IMR-90 (cell line): Measurements from ENCODE around the gene MYD88. TPM values are rescaled to one million over a fixed set of nuclear protein-coding genes. Genes with fewer than 3 reads are reported as not detected.

Experiments used
- ATAC-seq: fragments of 200-7000 bp; cut with Tn5 transposase; 2 replicates; pipeline ENCODE4 v1.9.1; 2020; ENCODE audit warnings: low read depth, mild to moderate bottlenecking, moderate library complexity
- BruUV-seq: library from RNA; stranded (reverse); fragments of 400-500 nt; replicated peaks from 2 replicates; lab custom pipeline; 2021; lab: Mats Ljungman, UMichigan
- CTCF ChIA-PET: fragments of 300-600 bp; formaldehyde crosslinking; extraction: SDS; loops from one replicate; lab custom pipeline; 2021; ENCODE audit warnings: antibody characterized with exemption; lab: Yijun Ruan, JAX
- POLR2A ChIA-PET: fragments of 300-600 bp; sonication (Branson Sonifier 250); formaldehyde crosslinking; loops from one replicate; lab custom pipeline; 2022; ENCODE audit warnings: antibody characterized with exemption; ENCODE audit not compliant: unreplicated experiment; lab: Charles Lee
- DNase-seq: peaks from one replicate; pipeline ENCODE4 v3.0.0; 2013
- H2AFZ ChIP-seq: replicated peaks from 2 replicates; pipeline ENCODE3; 2013; ENCODE audit warnings: low read length, mild to moderate bottlenecking; ENCODE audit not compliant: poor library complexity
- H2AK5ac ChIP-seq: 2 replicates; pipeline ENCODE4 v1.6.1; 2013; ENCODE audit warnings: low read depth, low read length, inconsistent platforms
- H2AK9ac ChIP-seq: replicated peaks from 2 replicates; pipeline ENCODE3; 2013; ENCODE audit warnings: mild to moderate bottlenecking, low read depth, low read length, moderate library complexity; ENCODE audit not compliant: poor library complexity
- H2BK120ac ChIP-seq: 2 replicates; pipeline ENCODE4 v1.6.1; 2013; ENCODE audit warnings: low read depth, low read length, inconsistent platforms
- H2BK15ac ChIP-seq: 3 replicates; pipeline ENCODE4 v1.6.1; 2013; ENCODE audit warnings: low read depth, low read length, inconsistent platforms
- H2BK20ac ChIP-seq: 2 replicates; pipeline ENCODE4 v1.6.1; 2013; ENCODE audit warnings: low read depth, mild to moderate bottlenecking, inconsistent platforms, low read length, moderate library complexity
- H2BK5ac ChIP-seq: 2 replicates; pipeline ENCODE4 v1.6.1; 2013; ENCODE audit warnings: mild to moderate bottlenecking, low read depth, low read length, inconsistent platforms; ENCODE audit not compliant: poor library complexity, severe bottlenecking
- H3K14ac ChIP-seq: replicated peaks from 2 replicates; pipeline ENCODE4 v1.6.1; 2013; ENCODE audit warnings: low read depth, low read length, inconsistent platforms
- H3K18ac ChIP-seq: 2 replicates; pipeline ENCODE4 v1.6.1; 2013; ENCODE audit warnings: low read depth, low read length, control low read depth
- H3K23ac ChIP-seq: 2 replicates; pipeline ENCODE4 v1.6.1; 2013; ENCODE audit warnings: low read depth, low read length, inconsistent platforms
- H3K27ac ChIP-seq: 2 replicates; pipeline ENCODE4 v1.5.1; 2013; ENCODE audit warnings: mild to moderate bottlenecking, control low read depth, low read length; ENCODE audit not compliant: insufficient read depth
- H3K27me3 ChIP-seq: 2 replicates; pipeline ENCODE4 v1.6.1; 2013; ENCODE audit warnings: low read length; ENCODE audit not compliant: control insufficient read depth, insufficient read depth
- H3K36me3 ChIP-seq: 2 replicates; pipeline ENCODE4 v1.6.1; 2013; ENCODE audit warnings: low read length, mixed read lengths; ENCODE audit not compliant: control insufficient read depth, insufficient read depth
- H3K4ac ChIP-seq: 2 replicates; pipeline ENCODE4 v1.6.1; 2013; ENCODE audit warnings: low read depth, low read length, inconsistent platforms
- H3K4me1 ChIP-seq: 2 replicates; pipeline ENCODE4 v1.6.1; 2013; ENCODE audit warnings: low read length, mixed read lengths; ENCODE audit not compliant: control insufficient read depth, insufficient read depth
- H3K4me2 ChIP-seq: 2 replicates; pipeline ENCODE4 v1.6.1; 2013; ENCODE audit warnings: low read depth, mild to moderate bottlenecking, control low read depth, low read length, moderate library complexity
- H3K4me3 ChIP-seq: 2 replicates; pipeline ENCODE4 v1.5.1; 2013; ENCODE audit warnings: low read depth, mild to moderate bottlenecking, control low read depth, low read length, moderate library complexity; ENCODE audit not compliant: insufficient read depth
- H3K56ac ChIP-seq: 2 replicates; pipeline ENCODE4 v1.6.1; 2013; ENCODE audit warnings: low read length, inconsistent platforms; ENCODE audit not compliant: insufficient read depth; ENCODE audit errors: extremely low read depth
- H3K79me1 ChIP-seq, 2 experiments: 2 replicates each; pipeline ENCODE4 v1.6.1; 2013; ENCODE audit warnings: low read length in 2 of 2, inconsistent platforms in 1 of 2, low read depth in 1 of 2
- H3K9ac ChIP-seq: 2 replicates; pipeline ENCODE4 v1.6.1; 2013; ENCODE audit warnings: low read depth, low read length, control low read depth
- H3K9me1 ChIP-seq: 2 replicates; pipeline ENCODE4 v1.6.1; 2013; ENCODE audit warnings: low read length, inconsistent platforms; ENCODE audit not compliant: insufficient read depth
- H3K9me3 ChIP-seq: 2 replicates; pipeline ENCODE4 v1.6.1; 2013; ENCODE audit warnings: low read length; ENCODE audit not compliant: control insufficient read depth, insufficient read depth
- H4K20me1 ChIP-seq: 2 replicates; pipeline ENCODE4 v1.6.1; 2013; ENCODE audit warnings: low read length, inconsistent platforms; ENCODE audit not compliant: insufficient read depth
- H4K5ac ChIP-seq: 2 replicates; pipeline ENCODE4 v1.6.1; 2013; ENCODE audit warnings: mild to moderate bottlenecking, low read depth, low read length, control low read depth
- H4K8ac ChIP-seq, 2 experiments: 2 replicates each; pipeline ENCODE4 v1.6.1; 2013; ENCODE audit warnings: low read depth in 2 of 2, low read length in 2 of 2, control low read depth in 1 of 2, inconsistent platforms in 1 of 2
- H4K91ac ChIP-seq: 2 replicates; pipeline ENCODE4 v1.6.1; 2013; ENCODE audit warnings: low read depth, low read length, inconsistent platforms; ENCODE audit not compliant: insufficient read depth
- MAFK ChIP-seq: IDR thresholded peaks from 2 replicates; pipeline ENCODE4 v1.6.1; 2012; ENCODE audit warnings: low read depth, low read length, improper control_type of control experiment
- MAZ ChIP-seq: IDR thresholded peaks from 2 replicates; pipeline ENCODE4 v1.6.1; 2012; ENCODE audit warnings: low read depth, mild to moderate bottlenecking, low read length, improper control_type of control experiment, moderate library complexity, borderline replicate concordance
- WGBS, 2 experiments: methylation state at CpG; one replicate each; pipeline versions ENCODE4 v1.1.5 to v1.1.7; 2013; ENCODE audit warnings: missing lambda C conversion rate in 2 of 2; ENCODE audit not compliant: insufficient read length in 1 of 2; ENCODE audit errors: extremely low coverage in 2 of 2; 5-methylcytosine and 5-hydroxymethylcytosine counted together
- dilution Hi-C: fragments of 300-500 bp; cut with HindIII; formaldehyde crosslinking; loops from one replicate; pipeline ENCODE4 v1.14.3; 2018; ENCODE audit warnings: low sequenced_read_pairs; ENCODE audit not compliant: unreplicated experiment
- in situ Hi-C: fragments of 300-500 bp; cut with MboI; formaldehyde crosslinking; loops from 3 replicates; pipeline ENCODE4 v1.14.3; 2019; ENCODE audit warnings: low sequenced_read_pairs, inconsistent platforms, mixed read lengths
- intact Hi-C: fragments of 100-400 bp; cut with micrococcal nuclease; formaldehyde crosslinking; loops from 2 replicates; pipeline ENCODE4 v1.10.0; 2022
- polyA plus RNA-seq, 3 experiments: library from polyadenylated mRNA; depleted of rRNA; stranded (reverse); fragments of >200 nt; gene quantifications; 2 replicates each; pipeline ENCODE4 v1.2.3, GENCODE V29; 2012; ENCODE audit warnings: low replicate concordance in 1 of 3
- total RNA-seq: library from RNA; depleted of rRNA; stranded (reverse); fragments of >200 nt; gene quantifications from 2 replicates; pipeline ENCODE4 v1.2.3, GENCODE V29; 2012

Gene MYD88
- total and polyA plus RNA-seq, 2 of the 4 experiments (the other 2 are of a cell fraction) = 9.3 to 39.8 TPM

DNA sequence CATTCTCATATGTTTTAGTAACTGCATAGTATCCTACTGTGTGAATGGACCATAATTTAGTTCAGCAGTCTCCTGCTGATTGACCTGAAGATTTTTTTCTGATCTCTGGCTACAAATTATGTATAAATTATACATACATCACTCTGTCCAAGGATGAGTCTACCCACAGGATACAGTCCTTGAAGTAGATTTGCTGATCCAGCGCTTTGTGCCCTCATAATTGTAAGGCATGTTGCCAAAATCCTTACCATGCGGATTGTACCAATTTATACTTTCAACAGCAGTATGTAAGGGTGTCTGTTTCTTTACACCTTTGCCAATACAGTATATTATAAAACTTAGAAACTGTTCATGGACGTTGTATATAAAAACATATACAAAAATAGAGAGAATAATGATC lies 48.0 kb upstream of the MYD88 start:
- Histone ChIP-seq H2BK120ac (no peak overlapping the region), H3K23ac (no peak overlapping the region), H2AFZ (no peak overlapping the region), H4K91ac (no peak overlapping the region), H3K14ac (no peak overlapping the region), H3K9me3 (no peaks in the 10 kb centered on the region), H2BK20ac (no peak overlapping the region), H3K56ac (no peak overlapping the region), H2AK9ac (no peak overlapping the region), H2BK15ac (no peak overlapping the region), H3K4me3 (no peak overlapping the region), H3K9ac (no peak overlapping the region), H3K9me1 (no peaks in the 10 kb centered on the region), H2BK5ac (no peak overlapping the region), H3K4me2 (no peak overlapping the region), H3K4ac (no peak overlapping the region), H4K8ac (no peak overlapping the region), H3K27ac (no peak overlapping the region), H4K5ac (no peak overlapping the region), H4K20me1 (no peaks in the 10 kb centered on the region; the same call in 1 of the 2 replicates), H2AK5ac (no peak overlapping the region), H3K79me1 (no peaks in the 10 kb centered on the region), H3K4me1 (no peaks in the 10 kb centered on the region), H3K18ac (no peak overlapping the region), H3K27me3 (peaks cover 27% of the 10 kb centered on the region), H3K36me3 (no peaks in the 10 kb centered on the region)
- dilution Hi-C loops = no loop called here
- ChIA-PET POLR2A (no interaction called here), CTCF (no interaction called here)
- intact Hi-C loops = no loop called here
- DNase-seq (no peak), ATAC-seq (no peak)
- WGBS, 2 experiments = no CpG with 5 or more reads among the region's 3 CpGs
- in situ Hi-C loops = no loop called here
- peak; percentile 79 for TF ChIP-seq MAFK
- no peak for TF ChIP-seq MAZ
- BruUV-seq = no TSS peak
